ENCODE measurements around the gene KCNK16.

The KCNK16 gene

GRCh38 chr6:39282774-39283173 lies 39.7 kb downstream of the KCNK16 start:
- no peak for DNase-seq (ENCODE audit: low read depth)
- no peak for TF ChIP-seq CTCF (conservative IDR thresholded peaks at IDR 0.05; ENCODE audit: control insufficient read depth, insufficient read depth, low read depth, low read length)
- no peak overlapping the region for H3K4me3 ChIP-seq (ENCODE audit: control insufficient read depth, low read depth, low read length)

GRCh38 chr6:39281312-39281980 lies 41.1 kb downstream of the KCNK16 start:
- H3K4me3 ChIP-seq (ENCODE audit: control insufficient read depth, low read depth, low read length) = no peak overlapping the region
- no peak for TF ChIP-seq CTCF (conservative IDR thresholded peaks at IDR 0.05; ENCODE audit: control insufficient read depth, insufficient read depth, low read depth, low read length)
- DNase-seq (ENCODE audit: low read depth) = no peak

- peak; percentile 16 for DNase-seq (ENCODE audit: low read depth)
- no peak overlapping the region for H3K4me3 ChIP-seq (ENCODE audit: control insufficient read depth, low read depth, low read length)
- no peak for TF ChIP-seq CTCF (conservative IDR thresholded peaks at IDR 0.05; ENCODE audit: control insufficient read depth, insufficient read depth, low read depth, low read length)
Measured at GRCh38 chr6:39280247-39280731, 42.2 kb downstream of the KCNK16 start.

GRCh38 chr6:39279539-39279938 lies 43.0 kb downstream of the KCNK16 start:
- TF ChIP-seq CTCF (conservative IDR thresholded peaks at IDR 0.05; ENCODE audit: control insufficient read depth, insufficient read depth, low read depth, low read length) = no peak
- no peak for DNase-seq (ENCODE audit: low read depth)

GRCh38 chr6:39276379-39276995 lies 46.0 kb downstream of the KCNK16 start:
- TF ChIP-seq CTCF (conservative IDR thresholded peaks at IDR 0.05; ENCODE audit: control insufficient read depth, insufficient read depth, low read depth, low read length) = no peak
- no peak overlapping the region for H3K4me3 ChIP-seq (ENCODE audit: control insufficient read depth, low read depth, low read length)
- no peak for DNase-seq (ENCODE audit: low read depth)

More at GRCh38 chr6:39279539-39279938, 43.0 kb downstream of the KCNK16 start:
- H3K4me3 ChIP-seq (ENCODE audit: control insufficient read depth, low read depth, low read length) = no peak overlapping the region

- DNase-seq (ENCODE audit: low read depth) = no peak
- TF ChIP-seq CTCF (conservative IDR thresholded peaks at IDR 0.05; ENCODE audit: control insufficient read depth, insufficient read depth, low read depth, low read length) = no peak
Measured at GRCh38 chr6:39274903-39275302, 47.6 kb downstream of the KCNK16 start.

More at GRCh38 chr6:39274903-39275302, 47.6 kb downstream of the KCNK16 start:
- H3K4me3 ChIP-seq (ENCODE audit: control insufficient read depth, low read depth, low read length) = no peak overlapping the region
